ENCODE data around the gene ESYT1. TPM values are rescaled to one million over a fixed set of nuclear protein-coding genes. Genes with fewer than 3 reads are reported as not detected.
A peak's percentile ranks its signal among the peaks of the same experiment; 100 is the strongest.

Gene ESYT1
- total and polyA plus RNA-seq, 2 donors = 85.1 to 116 TPM

- WGBS = 81% methylated on average over 6 of the region's 6 CpGs
These were observed 41.5 kb upstream of the ESYT1 start for GRCh38 chr12:56086608-56087007.

DNA sequence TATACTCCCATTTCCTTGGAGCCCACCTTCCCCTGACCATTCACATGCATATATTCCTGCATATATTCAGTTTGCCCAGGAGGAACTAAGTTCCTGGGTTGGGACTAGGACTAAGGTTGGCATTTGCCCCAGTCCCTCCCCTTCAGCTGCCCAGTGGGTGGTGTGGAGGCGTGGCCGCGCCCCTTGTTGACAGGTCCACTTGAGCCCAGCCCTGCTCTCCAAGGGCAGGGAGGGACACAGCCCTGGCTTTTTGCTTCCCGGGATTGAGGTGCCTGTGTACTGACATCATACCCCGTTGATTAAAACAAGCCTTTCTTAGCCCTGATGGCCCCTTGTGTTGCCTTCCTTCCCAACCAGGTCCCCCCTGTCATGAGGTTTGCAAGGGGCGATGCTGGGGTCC, 40.8 kb upstream of the ESYT1 start:
- WGBS = 78% methylated on average over 6 of the region's 6 CpGs
- no peaks in the 10 kb centered on the region for H3K36me3 ChIP-seq (ENCODE audit: insufficient read depth)
- H3K4me3 ChIP-seq (ENCODE audit: low read depth, low read length) = no peak overlapping the region

More at GRCh38 chr12:56086608-56087007, 41.5 kb upstream of the ESYT1 start:
- no peaks in the 10 kb centered on the region for H3K4me1 ChIP-seq (ENCODE audit: insufficient read depth)
- H3K27ac ChIP-seq (ENCODE audit: low read depth) = no peak overlapping the region
- H3K4me3 ChIP-seq (ENCODE audit: low read depth, low read length) = no peak overlapping the region
- no peak for DNase-seq (ENCODE audit: extremely low spot score)
- H3K36me3 ChIP-seq (ENCODE audit: insufficient read depth) = no peaks in the 10 kb centered on the region

DNA sequence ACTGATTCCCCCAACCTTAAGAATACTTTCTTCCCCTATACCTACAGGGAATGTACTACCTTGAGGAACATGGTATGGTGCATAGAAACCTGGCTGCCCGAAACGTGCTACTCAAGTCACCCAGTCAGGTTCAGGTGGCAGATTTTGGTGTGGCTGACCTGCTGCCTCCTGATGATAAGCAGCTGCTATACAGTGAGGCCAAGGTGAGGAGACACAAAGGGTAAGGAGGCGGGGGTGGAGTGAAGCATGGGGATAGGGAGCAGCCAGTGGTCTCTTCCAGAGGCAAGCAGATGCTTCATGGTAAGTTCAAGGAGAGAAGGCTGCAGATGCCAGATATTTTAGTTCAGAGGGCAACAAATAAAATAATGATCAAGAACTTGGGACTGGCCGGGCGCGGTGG, 30.3 kb upstream of the ESYT1 start:
- WGBS = 84% methylated on average over 6 of the region's 6 CpGs
- Histone ChIP-seq H3K36me3 (ENCODE audit: insufficient read depth) (no peaks in the 10 kb centered on the region), H3K27ac (ENCODE audit: low read depth) (no peak overlapping the region), H3K4me1 (ENCODE audit: insufficient read depth) (no peaks in the 10 kb centered on the region), H3K4me3 (ENCODE audit: low read depth, low read length) (no peak overlapping the region)
- DNase-seq (ENCODE audit: extremely low spot score) = no peak

More for the DNA sequence above, 40.8 kb upstream of the ESYT1 start:
- Histone ChIP-seq H3K4me1 (ENCODE audit: insufficient read depth) (no peaks in the 10 kb centered on the region), H3K27ac (ENCODE audit: low read depth) (no peak overlapping the region)
- DNase-seq (ENCODE audit: extremely low spot score) = no peak

GRCh38 chr12:56098592-56098991, 29.5 kb upstream of the ESYT1 start:
- H3K4me3 ChIP-seq (ENCODE audit: low read depth, low read length) = no peak overlapping the region
- no peak for DNase-seq (ENCODE audit: extremely low spot score)
- 83% methylated on average over 3 of the region's 3 CpGs for WGBS

GRCh38 chr12:56099787-56100186, 28.3 kb upstream of the ESYT1 start:
- 90% methylated on average over 4 of the region's 4 CpGs for WGBS
- H3K4me3 ChIP-seq (ENCODE audit: low read depth, low read length) = no peak overlapping the region
- H3K36me3 ChIP-seq (ENCODE audit: insufficient read depth) = no peaks in the 10 kb centered on the region
- no peaks in the 10 kb centered on the region for H3K4me1 ChIP-seq (ENCODE audit: insufficient read depth)
- H3K27ac ChIP-seq (ENCODE audit: low read depth) = no peak overlapping the region
- no peak for DNase-seq (ENCODE audit: extremely low spot score)

More at GRCh38 chr12:56098592-56098991, 29.5 kb upstream of the ESYT1 start:
- Histone ChIP-seq H3K27ac (ENCODE audit: low read depth) (no peak overlapping the region), H3K36me3 (ENCODE audit: insufficient read depth) (no peaks in the 10 kb centered on the region), H3K4me1 (ENCODE audit: insufficient read depth) (no peaks in the 10 kb centered on the region)

DNA sequence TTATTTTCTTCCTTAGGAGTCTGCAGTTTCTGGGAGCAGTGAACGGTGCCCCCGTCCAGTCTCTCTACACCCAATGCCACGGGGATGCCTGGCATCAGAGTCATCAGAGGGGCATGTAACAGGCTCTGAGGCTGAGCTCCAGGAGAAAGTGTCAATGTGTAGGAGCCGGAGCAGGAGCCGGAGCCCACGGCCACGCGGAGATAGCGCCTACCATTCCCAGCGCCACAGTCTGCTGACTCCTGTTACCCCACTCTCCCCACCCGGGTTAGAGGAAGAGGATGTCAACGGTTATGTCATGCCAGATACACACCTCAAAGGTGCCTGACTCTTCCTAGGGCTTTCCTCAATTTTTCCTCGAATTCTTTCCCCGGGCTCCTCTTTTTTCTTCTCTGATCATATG, 27.0 kb upstream of the ESYT1 start:
- Histone ChIP-seq H3K4me1 (ENCODE audit: insufficient read depth) (no peaks in the 10 kb centered on the region), H3K4me3 (ENCODE audit: low read depth, low read length) (no peak overlapping the region), H3K27ac (ENCODE audit: low read depth) (no peak overlapping the region), H3K36me3 (ENCODE audit: insufficient read depth) (no peaks in the 10 kb centered on the region)
- WGBS = 89% methylated on average over 14 of the region's 14 CpGs
- DNase-seq (ENCODE audit: extremely low spot score) = no peak

GRCh38 chr12:56102683-56103065, 25.4 kb upstream of the ESYT1 start:
- Histone ChIP-seq H3K36me3 (ENCODE audit: insufficient read depth) (peaks cover 3% of the 10 kb centered on the region), H3K4me3 (ENCODE audit: low read depth, low read length) (no peak overlapping the region), H3K4me1 (ENCODE audit: insufficient read depth) (no peaks in the 10 kb centered on the region), H3K27ac (ENCODE audit: low read depth) (no peak overlapping the region)
- DNase-seq (ENCODE audit: extremely low spot score) = no peak
- WGBS = 74% methylated on average over 1 of the region's 1 CpG

- H3K36me3 ChIP-seq (ENCODE audit: insufficient read depth) = peaks cover 3% of the 10 kb centered on the region
- H3K27ac ChIP-seq (ENCODE audit: low read depth) = no peak overlapping the region
- no peaks in the 10 kb centered on the region for H3K4me1 ChIP-seq (ENCODE audit: insufficient read depth)
- no peak for DNase-seq (ENCODE audit: extremely low spot score)
- H3K4me3 ChIP-seq (ENCODE audit: low read depth, low read length) = peak overlapping the region; percentile 72
- 52% methylated on average over 6 of the region's 6 CpGs for WGBS
These were observed 24.9 kb upstream of the ESYT1 start for GRCh38 chr12:56103066-56103711.

DNA sequence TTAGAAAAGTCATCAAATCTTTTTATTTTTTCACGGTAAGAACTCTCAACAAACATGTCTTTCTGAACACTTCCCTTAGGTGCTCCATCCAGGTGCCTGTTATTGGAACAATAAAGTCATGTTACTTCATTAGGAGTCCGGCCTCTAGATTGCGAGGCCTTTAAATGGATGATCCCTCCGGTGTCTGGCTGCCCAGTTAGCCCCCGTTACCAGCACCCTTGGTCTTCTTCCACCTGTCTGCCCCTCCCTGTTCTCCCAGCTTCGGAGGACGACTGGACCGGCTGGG, 24.3 kb upstream of the ESYT1 start:
- DNase-seq (ENCODE audit: extremely low spot score) = no peak
- H3K4me3 ChIP-seq (ENCODE audit: low read depth, low read length) = peak overlapping the region; percentile 72
- 1% methylated on average over 8 of the region's 8 CpGs for WGBS
- H3K36me3 ChIP-seq (ENCODE audit: insufficient read depth) = peaks cover 3% of the 10 kb centered on the region
- no peaks in the 10 kb centered on the region for H3K4me1 ChIP-seq (ENCODE audit: insufficient read depth)
- peak overlapping the region; percentile 81 for H3K27ac ChIP-seq (ENCODE audit: low read depth)

DNA sequence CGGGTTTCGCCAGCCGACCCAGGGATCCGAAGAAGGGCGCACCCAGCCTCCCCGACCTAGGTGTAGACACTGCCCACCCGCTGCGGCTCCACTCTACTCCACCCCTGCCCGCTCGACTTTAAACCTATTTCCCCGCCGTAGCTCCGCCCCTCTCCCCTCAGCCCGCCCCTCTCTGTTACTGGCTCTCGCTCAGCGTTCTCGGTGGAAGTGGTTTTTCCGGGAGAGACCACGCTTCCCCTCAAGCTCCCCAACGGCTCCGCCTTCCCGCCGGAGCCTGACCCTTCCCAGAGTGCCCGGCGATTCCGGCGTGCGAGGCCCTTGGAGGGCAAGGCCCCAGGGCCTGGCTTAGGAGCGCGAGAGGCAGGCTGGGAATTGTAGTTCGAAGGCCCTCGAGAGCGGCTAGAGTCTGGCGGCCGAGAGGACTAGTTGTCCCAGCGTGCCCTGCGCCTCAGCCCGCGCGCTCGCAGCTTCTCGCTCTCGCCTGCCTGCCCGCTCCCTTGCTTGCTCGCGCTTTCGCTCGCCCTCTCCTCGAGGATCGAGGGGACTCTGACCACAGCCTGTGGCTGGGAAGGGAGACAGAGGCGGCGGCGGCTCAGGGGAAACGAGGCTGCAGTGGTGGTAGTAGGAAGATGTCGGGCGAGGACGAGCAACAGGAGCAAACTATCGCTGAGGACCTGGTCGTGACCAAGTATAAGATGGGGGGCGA, 23.8 kb upstream of the ESYT1 start, which contains the start of gene PA2G4:
PA2G4 (plus strand) TSS at position 451 of the 706 bp plus-strand sequence; CDS start at position 630, 179 bp downstream.
- Histone ChIP-seq H3K27ac (ENCODE audit: low read depth) (peak within 1 kb of the TSS; percentile 81), H3K36me3 (ENCODE audit: insufficient read depth) (peaks cover 3% of the 10 kb centered on the region), H3K4me3 (ENCODE audit: low read depth, low read length) (peak within 1 kb of the TSS; percentile 72), H3K4me1 (ENCODE audit: insufficient read depth) (no peaks in the 10 kb centered on the region)
- under 1% methylated on average over 60 of the region's 60 CpGs for WGBS
- peak; percentile 97 for DNase-seq (ENCODE audit: extremely low spot score)

- Histone ChIP-seq H3K27ac (ENCODE audit: low read depth) (peak overlapping the region; percentile 55), H3K36me3 (ENCODE audit: insufficient read depth) (peaks cover 9% of the 10 kb centered on the region), H3K4me3 (ENCODE audit: low read depth, low read length) (peak overlapping the region; percentile 72), H3K4me1 (ENCODE audit: insufficient read depth) (no peaks in the 10 kb centered on the region)
- DNase-seq (ENCODE audit: extremely low spot score) = no peak
- WGBS = under 1% methylated on average over 40 of the region's 40 CpGs
These were observed 23.1 kb upstream of the ESYT1 start for GRCh38 chr12:56104815-56105608.

DNA sequence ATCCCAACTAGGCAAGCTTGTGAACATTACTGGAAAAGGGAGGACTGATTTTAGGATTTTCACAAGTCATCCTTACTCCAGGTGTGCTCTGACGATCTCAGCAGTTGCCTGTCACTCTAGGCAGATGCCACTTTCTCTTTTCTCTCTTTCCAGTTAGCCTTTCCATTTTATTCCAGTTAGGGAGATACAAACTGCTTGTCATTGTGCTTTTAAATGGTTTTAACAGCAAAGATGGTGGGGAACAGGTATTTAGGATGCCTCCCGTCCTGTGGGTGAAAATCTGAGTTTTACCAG, 22.5 kb upstream of the ESYT1 start:
- Histone ChIP-seq H3K27ac (ENCODE audit: low read depth) (no peak overlapping the region), H3K4me3 (ENCODE audit: low read depth, low read length) (peak overlapping the region; percentile 72), H3K4me1 (ENCODE audit: insufficient read depth) (no peaks in the 10 kb centered on the region), H3K36me3 (ENCODE audit: insufficient read depth) (peaks cover 9% of the 10 kb centered on the region)
- 27% methylated on average over 2 of the region's 2 CpGs for WGBS
- DNase-seq (ENCODE audit: extremely low spot score) = no peak

DNA sequence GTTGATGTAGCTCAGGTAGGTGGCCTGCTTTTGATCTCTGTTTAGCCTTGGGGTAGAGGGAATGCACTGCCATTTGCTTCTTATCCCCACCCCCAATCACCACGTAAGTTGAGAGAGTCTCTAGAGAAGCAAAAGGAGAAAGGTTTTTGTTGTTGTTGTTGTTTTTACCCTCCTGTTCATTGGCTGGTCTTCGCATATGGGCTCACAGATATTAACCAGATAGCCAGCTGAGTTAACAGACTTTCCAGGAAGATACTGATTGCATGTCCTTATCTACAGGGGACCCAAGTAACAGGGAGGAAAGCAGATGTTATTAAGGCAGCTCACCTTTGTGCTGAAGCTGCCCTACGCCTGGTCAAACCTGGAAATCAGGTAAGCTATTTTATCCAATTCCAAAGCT, 20.8 kb upstream of the ESYT1 start:
- Histone ChIP-seq H3K4me3 (ENCODE audit: low read depth, low read length) (no peak overlapping the region), H3K27ac (ENCODE audit: low read depth) (no peak overlapping the region), H3K36me3 (ENCODE audit: insufficient read depth) (peaks cover 13% of the 10 kb centered on the region), H3K4me1 (ENCODE audit: insufficient read depth) (no peaks in the 10 kb centered on the region)
- WGBS = 92% methylated on average over 3 of the region's 3 CpGs
- DNase-seq (ENCODE audit: extremely low spot score) = no peak

DNA sequence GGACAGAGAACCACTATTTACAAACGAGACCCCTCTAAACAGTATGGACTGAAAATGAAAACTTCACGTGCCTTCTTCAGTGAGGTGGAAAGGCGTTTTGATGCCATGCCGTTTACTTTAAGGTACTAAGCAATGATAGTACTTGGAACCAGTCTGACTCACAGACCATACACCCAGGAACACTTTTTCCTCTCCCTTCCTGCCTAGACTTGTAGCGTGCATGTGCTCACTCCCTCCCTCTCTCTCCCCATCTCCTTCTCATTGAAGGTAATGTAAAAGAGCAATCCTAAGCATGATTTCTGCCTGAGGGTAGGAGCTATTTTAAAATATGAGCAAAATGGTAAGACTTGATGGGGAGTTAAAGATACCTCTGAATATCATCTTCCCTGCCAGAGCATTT, 17.5 kb upstream of the ESYT1 start:
- Histone ChIP-seq H3K4me3 (ENCODE audit: low read depth, low read length) (no peak overlapping the region), H3K4me1 (ENCODE audit: insufficient read depth) (no peaks in the 10 kb centered on the region), H3K27ac (ENCODE audit: low read depth) (no peak overlapping the region), H3K36me3 (ENCODE audit: insufficient read depth) (peaks cover 16% of the 10 kb centered on the region)
- 89% methylated on average over 5 of the region's 5 CpGs for WGBS
- DNase-seq (ENCODE audit: extremely low spot score) = no peak

Data from urinary bladder (tissue), 4 donors.